Measurements from ENCODE around the gene ABR.

Gene ABR

GRCh38 chr17:1008008-1008761 is 171.6 kb downstream of the ABR start:
- no peak for TF ChIP-seq ZFX (IDR thresholded peaks at IDR 0.05; ENCODE audit: borderline replicate concordance)
- TF ChIP-seq, protein P1, sequence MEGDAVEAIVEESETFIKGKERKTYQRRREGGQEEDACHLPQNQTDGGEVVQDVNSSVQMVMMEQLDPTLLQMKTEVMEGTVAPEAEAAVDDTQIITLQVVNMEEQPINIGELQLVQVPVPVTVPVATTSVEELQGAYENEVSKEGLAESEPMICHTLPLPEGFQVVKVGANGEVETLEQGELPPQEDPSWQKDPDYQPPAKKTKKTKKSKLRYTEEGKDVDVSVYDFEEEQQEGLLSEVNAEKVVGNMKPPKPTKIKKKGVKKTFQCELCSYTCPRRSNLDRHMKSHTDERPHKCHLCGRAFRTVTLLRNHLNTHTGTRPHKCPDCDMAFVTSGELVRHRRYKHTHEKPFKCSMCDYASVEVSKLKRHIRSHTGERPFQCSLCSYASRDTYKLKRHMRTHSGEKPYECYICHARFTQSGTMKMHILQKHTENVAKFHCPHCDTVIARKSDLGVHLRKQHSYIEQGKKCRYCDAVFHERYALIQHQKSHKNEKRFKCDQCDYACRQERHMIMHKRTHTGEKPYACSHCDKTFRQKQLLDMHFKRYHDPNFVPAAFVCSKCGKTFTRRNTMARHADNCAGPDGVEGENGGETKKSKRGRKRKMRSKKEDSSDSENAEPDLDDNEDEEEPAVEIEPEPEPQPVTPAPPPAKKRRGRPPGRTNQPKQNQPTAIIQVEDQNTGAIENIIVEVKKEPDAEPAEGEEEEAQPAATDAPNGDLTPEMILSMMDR (IDR thresholded peaks at IDR 0.05): no peak
- H3K27ac ChIP-seq: no peak overlapping the region

DNA sequence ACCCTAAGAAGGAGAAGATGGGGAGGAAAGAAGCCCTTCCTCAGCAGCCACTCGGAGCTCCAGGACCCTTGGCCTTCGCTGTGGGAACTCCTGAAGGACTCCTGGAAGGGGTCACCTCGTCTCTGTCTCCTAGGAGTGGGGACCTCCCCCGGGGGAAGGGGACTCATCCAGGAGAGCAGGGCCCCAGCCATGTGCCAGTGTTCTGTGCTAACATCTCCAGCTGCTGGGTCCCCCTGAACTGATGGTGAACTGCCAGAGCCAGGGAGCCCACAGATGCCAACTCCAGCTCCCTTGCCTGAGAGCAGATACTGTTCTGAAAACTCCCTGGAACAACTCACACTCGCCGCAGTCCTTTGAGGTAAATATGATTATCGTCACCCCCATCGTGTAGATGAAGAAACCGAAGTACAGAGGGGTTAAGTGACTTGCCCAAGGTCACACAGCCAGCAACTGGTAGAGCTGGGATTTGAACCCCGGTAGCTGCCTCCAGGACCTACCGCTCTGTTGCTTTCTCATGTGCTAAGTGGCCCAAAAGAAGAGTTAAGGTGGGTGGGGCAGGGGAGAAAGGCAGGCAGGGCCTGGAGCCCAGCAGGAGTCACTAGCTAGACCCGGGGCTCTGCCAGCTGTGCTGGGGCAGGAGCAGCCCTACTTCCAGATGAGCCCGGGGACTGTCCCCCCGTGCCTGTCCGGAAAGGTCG is 172.3 kb downstream of the ABR start:
- TF ChIP-seq, protein P1 (IDR thresholded peaks at IDR 0.05): no peak
- no peak for TF ChIP-seq ZFX (IDR thresholded peaks at IDR 0.05; ENCODE audit: borderline replicate concordance)
- no peak overlapping the region for H3K27ac ChIP-seq

GRCh38 chr17:1006054-1006453 is 173.7 kb downstream of the ABR start:
- TF ChIP-seq ZFX (IDR thresholded peaks at IDR 0.05; ENCODE audit: borderline replicate concordance): no peak
- TF ChIP-seq, protein P1 (IDR thresholded peaks at IDR 0.05): no peak
- no peak overlapping the region for H3K27ac ChIP-seq

- TF ChIP-seq ZFX (IDR thresholded peaks at IDR 0.05; ENCODE audit: borderline replicate concordance): no peak
- H3K27ac ChIP-seq: no peak overlapping the region
These were observed 174.3 kb downstream of the ABR start for GRCh38 chr17:1005361-1005946.

- no peak overlapping the region for H3K27ac ChIP-seq
- TF ChIP-seq, protein P1 (IDR thresholded peaks at IDR 0.05): no peak
- TF ChIP-seq ZFX (IDR thresholded peaks at IDR 0.05; ENCODE audit: borderline replicate concordance): no peak
These were observed 174.9 kb downstream of the ABR start for GRCh38 chr17:1004769-1005295.

DNA sequence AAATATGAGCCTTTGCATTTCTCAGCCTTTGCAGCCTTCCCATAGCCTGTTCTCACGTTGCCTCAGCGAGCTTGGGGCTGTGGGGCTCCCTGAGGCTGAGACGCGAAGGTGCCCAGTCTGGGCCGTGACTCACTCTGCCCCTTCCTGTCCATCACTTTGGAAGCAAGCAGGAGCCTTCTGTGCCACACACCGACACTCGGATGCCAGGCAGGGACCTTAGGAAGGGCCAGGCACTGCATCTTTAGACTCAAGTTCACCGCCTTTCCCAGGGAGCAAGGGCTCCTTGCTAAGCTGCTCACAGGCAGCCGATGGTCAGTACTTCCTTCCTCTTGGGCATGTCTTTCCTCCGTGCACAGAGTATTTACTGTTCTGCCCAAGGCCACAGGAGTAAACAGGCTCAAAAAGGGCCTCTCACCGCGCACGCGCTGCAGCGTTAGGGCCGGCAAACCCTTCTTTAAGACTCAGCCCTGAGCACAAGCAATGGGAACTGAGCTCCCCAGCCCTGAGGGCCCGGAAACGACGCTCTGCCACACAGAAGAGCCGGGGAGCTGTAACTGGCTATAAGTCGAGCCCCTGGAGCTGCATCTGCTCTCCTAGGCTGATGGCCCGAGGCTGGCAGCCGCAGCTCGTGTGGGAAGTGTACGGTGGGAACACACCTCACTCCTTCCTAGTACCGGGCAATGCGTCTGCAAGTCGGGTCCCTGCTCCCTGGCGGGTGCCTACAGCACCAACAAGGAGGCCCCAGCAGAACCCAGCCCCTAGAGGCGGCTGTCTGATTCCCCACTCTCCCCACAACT is 175.6 kb downstream of the ABR start:
- TF ChIP-seq, protein P1 (IDR thresholded peaks at IDR 0.05): no peak
- TF ChIP-seq ZFX (IDR thresholded peaks at IDR 0.05; ENCODE audit: borderline replicate concordance): no peak
- H3K27ac ChIP-seq: no peak overlapping the region; the same call in 1 of the 2 replicates

- TF ChIP-seq ZFX (IDR thresholded peaks at IDR 0.05; ENCODE audit: borderline replicate concordance): no peak
- TF ChIP-seq, protein P1 (IDR thresholded peaks at IDR 0.05): no peak
- no peak overlapping the region; the same call in 1 of the 2 replicates for H3K27ac ChIP-seq
These were observed 176.2 kb downstream of the ABR start for GRCh38 chr17:1003633-1003971.

Data from 22Rv1 (cell line).